Measurements from ENCODE around the gene DUSP28.

GRCh38 chr2:240604291-240604938 is 44.3 kb downstream of the DUSP28 start:
- TF ChIP-seq EZH2 (IDR thresholded peaks at IDR 0.05; ENCODE audit: borderline replicate concordance, insufficient read depth, low read depth, low read length, poor library complexity, severe bottlenecking) (no peak), CTCF (IDR thresholded peaks at IDR 0.05) (no peak)

All from B cell (primary cell).